Vagina (tissue), 2 donors: ENCODE results near the gene VIPR2.

ENCODE experiments used
- CTCF ChIP-seq, 3 experiments: fragments of 450-650 bp in 2 of 3; fragments of 200-600 bp in 1 of 3; sonication (generic) in 1 of 3; IDR thresholded peaks; one replicate each; pipeline ENCODE4 v1.5.1; 2017 to 2019; ENCODE audit warnings: antibody characterized with exemption in 3 of 3, mild to moderate bottlenecking in 2 of 3, moderate library complexity in 2 of 3
- POLR2A ChIP-seq, 2 donors: fragments of 450-650 bp; IDR thresholded peaks; one replicate each; pipeline ENCODE4 v1.6.1; 2017; ENCODE audit warnings: antibody characterized with exemption in 2 of 2, mild to moderate bottlenecking in 2 of 2, moderate library complexity in 2 of 2
- POLR2AphosphoS5 ChIP-seq, 2 donors: sonication (generic); formaldehyde crosslinking; IDR thresholded peaks; one replicate each; pipeline ENCODE4 v1.9.0; 2017; ENCODE audit warnings: antibody characterized with exemption in 2 of 2, mild to moderate bottlenecking in 2 of 2, low read depth in 1 of 2; ENCODE audit not compliant: insufficient read depth in 1 of 2

GRCh38 chr7:159119026-159119741 lies 25.5 kb downstream of the VIPR2 start:
- TF ChIP-seq CTCF (IDR thresholded peaks at IDR 0.05) (no peak), POLR2A (IDR thresholded peaks at IDR 0.05) (no peak), POLR2AphosphoS5 (IDR thresholded peaks at IDR 0.05; ENCODE audit: insufficient read depth in 1 of 2, low read depth in 1 of 2) (no peak)
